Prostate gland (tissue), 2 donors: ENCODE measurements around the gene PLXNC1.

Experiments
- CTCF ChIP-seq, 4 experiments: fragments of 200-600 bp in 2 of 4; fragments of 450-650 bp in 2 of 4; sonication (generic) in 2 of 4; IDR thresholded peaks; 1 replicate in 3 of 4; 2 replicates in 1 of 4; pipeline ENCODE4 v1.5.1; 2016 to 2019; ENCODE audit warnings: antibody characterized with exemption in 4 of 4, mild to moderate bottlenecking in 2 of 4, moderate library complexity in 2 of 4
- POLR2A ChIP-seq: fragments of 450-650 bp; IDR thresholded peaks from one replicate; pipeline ENCODE4 v1.6.1; 2016; ENCODE audit warnings: antibody characterized with exemption, mild to moderate bottlenecking

- TF ChIP-seq CTCF (IDR thresholded peaks at IDR 0.05): no peak
- no peak for TF ChIP-seq POLR2A
Observed at GRCh38 chr12:94208622-94208966, 60.2 kb downstream of the PLXNC1 start.
